ENCODE data around the gene YTHDC2. TPM values are rescaled to one million over a fixed set of nuclear protein-coding genes. Genes with fewer than 3 reads are reported as not detected.
A peak's percentile ranks its signal among the peaks of the same experiment; 100 is the strongest.

YTHDC2 gene
- total RNA-seq, 6 experiments from 2014 or later: 13.0 to 17.6 (median 15.9) TPM

DNA sequence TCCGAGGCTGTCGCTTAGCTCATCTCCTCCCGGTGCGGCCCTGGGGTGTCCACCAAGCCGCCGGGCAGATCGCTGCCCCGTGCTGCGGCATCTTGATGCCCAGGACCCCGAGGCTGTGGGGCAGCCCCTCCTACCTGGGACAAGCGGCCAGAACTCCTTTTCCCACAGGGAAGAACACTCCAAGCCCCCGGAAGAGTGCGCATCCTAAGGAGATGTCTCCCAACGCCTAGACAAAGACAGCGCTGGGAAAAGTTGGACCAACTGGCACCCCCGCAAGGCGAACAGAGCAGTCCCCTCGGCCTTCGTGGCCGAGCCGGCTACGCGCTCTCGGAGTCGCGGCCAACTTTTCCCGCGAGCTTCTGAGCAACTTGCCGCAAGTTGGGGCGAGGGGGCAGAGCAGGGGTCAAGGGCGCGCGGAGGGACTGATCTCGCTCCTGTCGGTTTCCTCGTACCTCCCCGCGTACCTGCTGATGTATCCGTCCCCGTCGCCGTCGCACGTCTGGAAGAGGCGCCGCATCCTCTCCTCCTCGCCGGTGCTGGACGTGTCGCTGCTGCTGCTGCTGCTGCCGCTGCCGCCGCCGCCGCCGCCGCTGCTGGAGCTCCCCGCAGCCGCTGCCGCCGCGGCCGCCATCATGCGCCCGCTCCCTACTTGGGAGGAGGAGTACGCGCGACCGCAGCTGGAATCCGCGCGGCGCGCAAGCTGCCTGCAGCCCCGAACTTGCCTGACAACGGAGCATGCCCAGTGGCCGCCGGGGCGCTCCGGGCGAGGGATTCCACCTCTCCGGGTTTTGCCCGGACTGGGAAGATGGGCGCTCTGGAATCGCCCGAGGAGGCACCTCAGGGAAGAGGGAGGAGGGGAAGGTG lies 25.5 kb upstream of the YTHDC2 start, which contains the start of gene MCC:
Gene MCC, minus strand, starts transcription at position 673 of the 864 bp plus-strand sequence.
- H3K4me1 Mint-ChIP-seq (ENCODE audit: low read depth): peaks cover 33% of the 10 kb centered on the region
- peaks cover 17% of the 10 kb centered on the region for H3K36me3 Mint-ChIP-seq (ENCODE audit: low read depth)

DNA sequence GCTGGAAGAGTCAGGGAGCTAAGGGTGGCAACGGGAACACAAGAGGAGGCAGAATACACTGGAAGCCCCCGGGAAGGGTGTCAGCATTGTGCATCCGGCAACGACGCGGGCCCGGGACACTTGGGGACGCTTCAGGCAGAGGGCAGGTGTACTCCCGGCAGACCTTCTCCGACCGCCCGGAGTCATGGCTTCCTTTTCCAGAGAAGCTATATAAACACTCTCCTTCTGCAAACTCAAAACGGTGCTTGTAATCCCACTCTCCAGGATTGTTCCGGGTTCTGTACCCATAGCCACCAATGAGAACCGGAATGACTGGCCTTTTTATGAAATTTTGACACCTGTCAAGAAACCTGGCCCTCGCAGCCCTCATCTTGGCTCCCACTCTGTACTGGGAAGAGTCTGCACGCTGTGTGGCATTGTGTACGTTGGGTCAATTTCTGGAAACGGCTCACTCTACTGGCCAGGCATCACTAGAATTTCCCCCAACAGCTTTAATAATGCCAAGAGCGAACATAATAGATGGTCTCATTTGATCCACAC lies 24.8 kb upstream of the YTHDC2 start:
- Mint-ChIP-seq H3K4me3 (peak overlapping the region; percentile 92), H3K36me3 (ENCODE audit: low read depth) (peaks cover 17% of the 10 kb centered on the region)

More for the DNA sequence above, 25.5 kb upstream of the YTHDC2 start, which contains the start of gene MCC:
- Mint-ChIP-seq H3K27ac (peak within 1 kb of the TSS; percentile 81), H3K27me3 (ENCODE audit: insufficient read depth) (peaks cover 10% of the 10 kb centered on the region), H3K9me3 (peaks cover 20% of the 10 kb centered on the region), H3K4me3 (peak within 1 kb of the TSS; percentile 92)
- TF ChIP-seq, protein P1, sequence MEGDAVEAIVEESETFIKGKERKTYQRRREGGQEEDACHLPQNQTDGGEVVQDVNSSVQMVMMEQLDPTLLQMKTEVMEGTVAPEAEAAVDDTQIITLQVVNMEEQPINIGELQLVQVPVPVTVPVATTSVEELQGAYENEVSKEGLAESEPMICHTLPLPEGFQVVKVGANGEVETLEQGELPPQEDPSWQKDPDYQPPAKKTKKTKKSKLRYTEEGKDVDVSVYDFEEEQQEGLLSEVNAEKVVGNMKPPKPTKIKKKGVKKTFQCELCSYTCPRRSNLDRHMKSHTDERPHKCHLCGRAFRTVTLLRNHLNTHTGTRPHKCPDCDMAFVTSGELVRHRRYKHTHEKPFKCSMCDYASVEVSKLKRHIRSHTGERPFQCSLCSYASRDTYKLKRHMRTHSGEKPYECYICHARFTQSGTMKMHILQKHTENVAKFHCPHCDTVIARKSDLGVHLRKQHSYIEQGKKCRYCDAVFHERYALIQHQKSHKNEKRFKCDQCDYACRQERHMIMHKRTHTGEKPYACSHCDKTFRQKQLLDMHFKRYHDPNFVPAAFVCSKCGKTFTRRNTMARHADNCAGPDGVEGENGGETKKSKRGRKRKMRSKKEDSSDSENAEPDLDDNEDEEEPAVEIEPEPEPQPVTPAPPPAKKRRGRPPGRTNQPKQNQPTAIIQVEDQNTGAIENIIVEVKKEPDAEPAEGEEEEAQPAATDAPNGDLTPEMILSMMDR (IDR thresholded peaks at IDR 0.05): no peak
- DNase-seq: peak; percentile 89

DNA sequence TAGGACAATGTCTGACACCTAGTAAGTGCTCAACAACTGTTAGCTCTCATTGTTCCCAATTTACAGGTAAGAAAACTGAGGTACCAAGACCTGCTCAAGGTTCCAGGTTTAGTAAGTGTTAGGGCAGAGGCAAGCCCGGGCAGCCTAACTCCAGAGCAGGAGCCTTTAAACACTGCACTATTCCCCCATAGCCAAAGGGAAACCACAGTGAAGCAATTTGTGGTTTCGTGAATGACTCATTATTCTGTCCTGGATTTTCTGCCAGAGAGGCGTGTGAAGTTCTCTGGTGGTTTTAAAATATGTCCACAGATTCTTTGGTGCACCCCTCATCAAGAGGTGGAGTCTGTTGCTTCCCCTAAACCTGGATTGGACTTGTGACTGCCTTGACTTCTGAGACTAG lies 24.2 kb upstream of the YTHDC2 start:
- Mint-ChIP-seq H3K36me3 (ENCODE audit: low read depth) (peaks cover 17% of the 10 kb centered on the region), H3K4me3 (peak overlapping the region; percentile 92), H3K27ac (peak overlapping the region; percentile 81), H3K27me3 (ENCODE audit: insufficient read depth) (peaks cover 14% of the 10 kb centered on the region), H3K9me3 (peaks cover 20% of the 10 kb centered on the region), H3K4me1 (ENCODE audit: low read depth) (peaks cover 33% of the 10 kb centered on the region)
- peak; percentile 99 for DNase-seq
- TF ChIP-seq, protein P1 (IDR thresholded peaks at IDR 0.05): no peak

More for the DNA sequence above, 24.8 kb upstream of the YTHDC2 start:
- TF ChIP-seq, protein P1 (IDR thresholded peaks at IDR 0.05): no peak
- peak overlapping the region; percentile 81 for H3K27ac Mint-ChIP-seq
- peaks cover 33% of the 10 kb centered on the region for H3K4me1 Mint-ChIP-seq (ENCODE audit: low read depth)
- peaks cover 14% of the 10 kb centered on the region for H3K27me3 Mint-ChIP-seq (ENCODE audit: insufficient read depth)
- peaks cover 20% of the 10 kb centered on the region for H3K9me3 Mint-ChIP-seq
- DNase-seq: no peak

DNA sequence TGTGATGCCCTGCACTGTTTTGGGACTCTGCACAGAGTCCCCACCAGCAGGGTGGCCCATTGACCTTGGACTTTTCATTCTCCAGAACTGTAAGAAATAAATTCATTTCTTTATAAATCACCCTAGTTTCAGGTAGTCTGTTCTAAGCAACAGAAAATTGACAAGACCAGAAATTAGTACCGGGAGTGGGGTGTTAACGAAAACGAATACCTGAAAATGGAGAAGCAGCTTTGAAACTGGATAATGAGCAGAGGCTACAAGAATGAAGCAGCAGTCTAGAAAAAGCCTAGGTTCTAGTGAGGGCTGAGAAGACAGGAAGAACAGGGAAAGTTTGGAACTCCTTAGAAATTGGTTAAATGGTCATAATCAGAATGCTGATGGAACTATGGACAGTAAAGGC lies 23.2 kb upstream of the YTHDC2 start:
- no peak overlapping the region for H3K4me3 Mint-ChIP-seq
- H3K27me3 Mint-ChIP-seq (ENCODE audit: insufficient read depth): peaks cover 16% of the 10 kb centered on the region
- H3K9me3 Mint-ChIP-seq: peaks cover 20% of the 10 kb centered on the region
- TF ChIP-seq, protein P1 (IDR thresholded peaks at IDR 0.05): no peak
- peaks cover 17% of the 10 kb centered on the region for H3K36me3 Mint-ChIP-seq (ENCODE audit: low read depth)
- no peak overlapping the region for H3K27ac Mint-ChIP-seq
- peaks cover 35% of the 10 kb centered on the region for H3K4me1 Mint-ChIP-seq (ENCODE audit: low read depth)
- DNase-seq: no peak

DNA sequence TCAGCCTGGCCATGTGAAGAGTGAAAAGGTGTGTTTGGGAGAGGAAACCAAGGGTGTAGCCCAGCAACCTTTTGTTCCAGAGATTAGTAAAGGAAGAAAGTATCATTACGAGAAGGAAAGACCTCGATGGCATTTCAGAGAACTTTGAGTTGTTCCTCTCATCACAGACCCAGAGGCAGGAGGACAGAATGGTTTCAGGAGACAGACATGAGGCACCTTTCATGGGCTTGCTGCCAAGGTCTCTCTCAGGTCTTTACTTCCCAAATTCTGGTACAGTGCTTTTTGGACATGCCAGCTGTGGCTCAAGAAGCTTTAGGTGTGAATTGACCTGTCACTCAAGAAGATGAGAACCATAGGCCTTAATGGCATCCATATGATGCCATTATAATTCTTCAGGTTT lies 22.5 kb upstream of the YTHDC2 start:
- no peak overlapping the region for H3K27ac Mint-ChIP-seq
- TF ChIP-seq, protein P1 (IDR thresholded peaks at IDR 0.05): no peak

More for the DNA sequence above, 22.5 kb upstream of the YTHDC2 start:
- Mint-ChIP-seq H3K27me3 (ENCODE audit: insufficient read depth) (peaks cover 18% of the 10 kb centered on the region), H3K36me3 (ENCODE audit: low read depth) (peaks cover 17% of the 10 kb centered on the region), H3K4me1 (ENCODE audit: low read depth) (peaks cover 42% of the 10 kb centered on the region), H3K9me3 (peaks cover 20% of the 10 kb centered on the region), H3K4me3 (no peak overlapping the region)
- no peak for DNase-seq

Data from HFFc6 (cell line).